Activated naive CD4-positive, alpha-beta T cell treated with anti-CD3 and anti-CD28 coated beads, Interleukin-2, amount 50 U/mL, for 72 hours (primary cell): Measurements from ENCODE around the gene CEP89. TPM values are rescaled to one million over a fixed set of nuclear protein-coding genes. Genes with fewer than 3 reads are reported as not detected.
"Not testable (repeated sequence)": the region's sequence is repeated elsewhere in the genome, so short reads cannot be mapped to it uniquely, and the experiment has no call there.

Experiments used
- ATAC-seq, 2 donors: fragments of 150-1000 bp; cut with Tn5 transposase; 2 replicates each; pipeline ENCODE4 v1.10.0; 2021; ENCODE audit warnings: mild to moderate bottlenecking in 2 of 2, moderate library complexity in 2 of 2
- DNase-seq, 2 donors: peaks; one replicate each; pipeline ENCODE4 v3.0.0; 2021 to 2022; ENCODE audit warnings: low spot score in 2 of 2
- H3K27ac Mint-ChIP-seq, 2 donors: one replicate each; pipeline ENCODE4 v1.8.0; 2022; ENCODE audit warnings: mild to moderate bottlenecking in 2 of 2, mixed read lengths in 2 of 2
- H3K36me3 Mint-ChIP-seq, 2 donors: one replicate each; pipeline ENCODE4 v1.8.0; 2022; ENCODE audit warnings: mixed read lengths in 2 of 2
- H3K9me3 Mint-ChIP-seq, 2 donors: one replicate each; pipeline ENCODE4 v1.8.0; 2022; ENCODE audit warnings: mixed read lengths in 2 of 2
- total RNA-seq, 2 donors: library from RNA; stranded (reverse); gene quantifications; one replicate each; pipeline ENCODE4 v1.2.3, GENCODE V29; 2022

The CEP89 gene
- total RNA-seq, 2 donors from 2014 or later, result 15.3 to 21.3 TPM

DNA sequence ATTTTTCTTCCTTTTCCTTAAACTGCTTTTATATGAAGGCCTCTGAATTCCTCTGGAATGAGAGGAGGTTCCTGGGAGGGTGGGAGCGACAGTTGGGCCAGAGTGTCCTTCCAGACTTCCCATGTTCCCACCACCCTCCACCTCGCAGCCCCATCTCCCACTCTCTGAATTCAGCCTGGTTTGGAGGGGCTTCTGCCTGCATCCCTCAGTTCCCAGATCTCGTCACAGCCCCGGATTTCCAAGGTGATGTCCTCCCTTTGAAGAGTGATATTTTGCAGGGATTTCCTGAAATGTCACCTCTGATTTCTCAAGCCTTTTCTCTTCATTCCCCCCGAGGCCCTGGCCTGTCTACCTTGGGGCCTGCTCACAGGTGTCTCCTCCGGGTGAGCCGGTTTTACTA, 85.5 kb downstream of the CEP89 start:
- no peak for ATAC-seq
- peaks cover 0 to 4% of the 10 kb centered on the region in 2 donors for H3K36me3 Mint-ChIP-seq
- DNase-seq, result no peak
- H3K27ac Mint-ChIP-seq, result no peak overlapping the region
- H3K9me3 Mint-ChIP-seq, result peaks cover 2 to 3% of the 10 kb centered on the region in 2 donors

DNA sequence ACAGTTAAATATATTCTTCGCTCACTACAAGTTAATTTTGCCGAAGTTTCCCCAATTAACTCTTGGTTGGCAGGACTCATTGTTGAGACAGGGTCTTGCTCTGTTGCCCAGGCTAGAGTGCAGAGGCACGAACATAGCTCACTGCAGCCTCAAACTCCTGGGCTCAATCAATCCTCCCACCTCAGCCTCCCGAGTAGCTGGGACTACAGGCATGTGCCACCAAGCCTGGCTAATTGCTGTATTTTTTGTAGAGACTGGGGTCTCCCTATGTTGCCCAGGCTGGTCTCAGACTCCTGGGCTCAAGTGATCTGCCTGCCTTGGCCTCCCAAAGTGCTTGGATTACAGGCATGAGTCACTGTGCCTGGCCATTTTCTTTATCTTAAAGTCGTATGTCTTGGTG, 86.5 kb downstream of the CEP89 start:
- not testable (repeated sequence) for H3K27ac Mint-ChIP-seq, DNase-seq, H3K9me3 Mint-ChIP-seq, ATAC-seq, H3K36me3 Mint-ChIP-seq

DNA sequence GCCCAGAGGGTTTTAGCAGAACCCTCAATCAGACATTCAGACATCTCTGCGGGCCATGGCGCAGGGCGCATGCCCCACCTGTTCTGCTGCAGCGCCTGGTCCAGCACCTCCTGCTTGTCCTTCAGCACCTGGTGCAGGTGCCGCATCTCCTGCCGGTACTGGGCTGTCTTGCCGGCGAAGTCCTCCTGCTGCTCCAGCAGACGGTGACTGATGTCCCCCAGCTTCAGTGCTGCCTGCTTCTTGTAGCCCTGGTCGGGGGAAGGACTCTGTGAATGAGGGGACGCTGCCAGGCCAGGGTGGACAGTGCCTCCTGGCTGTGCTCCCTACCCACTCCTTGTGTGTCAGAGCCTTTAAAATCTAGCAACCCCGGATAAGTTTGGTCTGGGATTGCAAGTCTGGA, 90.0 kb downstream of the CEP89 start:
- peaks cover 0 to 4% of the 10 kb centered on the region in 2 donors for H3K36me3 Mint-ChIP-seq
- H3K9me3 Mint-ChIP-seq, result no peaks in the 10 kb centered on the region
- H3K27ac Mint-ChIP-seq, result no peak overlapping the region
- ATAC-seq (no peak), DNase-seq (no peak)

DNA sequence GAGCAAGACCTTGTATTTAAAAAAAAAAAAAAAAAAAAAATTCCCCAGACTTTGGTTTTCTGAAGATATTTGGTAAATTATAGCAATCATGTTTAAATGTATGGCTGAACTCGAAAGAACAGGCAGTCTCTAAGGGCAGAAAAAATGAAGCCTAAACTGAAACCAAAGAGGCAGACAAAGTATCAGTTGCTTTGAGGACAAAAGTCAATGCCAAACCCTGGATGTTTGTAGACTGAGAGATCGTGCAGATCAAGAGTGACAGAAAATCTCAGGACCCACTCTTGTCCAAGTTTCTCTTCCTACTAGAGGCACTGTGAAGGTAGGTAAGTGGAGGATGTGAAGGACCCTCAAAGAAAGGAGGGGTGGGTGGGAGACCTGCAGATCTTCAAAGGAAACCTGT, 91.1 kb downstream of the CEP89 start:
- H3K36me3 Mint-ChIP-seq, result peaks cover 0 to 4% of the 10 kb centered on the region in 2 donors
- no peak for DNase-seq
- ATAC-seq, result no peak
- H3K9me3 Mint-ChIP-seq, result no peaks in the 10 kb centered on the region
- no peak overlapping the region for H3K27ac Mint-ChIP-seq

DNA sequence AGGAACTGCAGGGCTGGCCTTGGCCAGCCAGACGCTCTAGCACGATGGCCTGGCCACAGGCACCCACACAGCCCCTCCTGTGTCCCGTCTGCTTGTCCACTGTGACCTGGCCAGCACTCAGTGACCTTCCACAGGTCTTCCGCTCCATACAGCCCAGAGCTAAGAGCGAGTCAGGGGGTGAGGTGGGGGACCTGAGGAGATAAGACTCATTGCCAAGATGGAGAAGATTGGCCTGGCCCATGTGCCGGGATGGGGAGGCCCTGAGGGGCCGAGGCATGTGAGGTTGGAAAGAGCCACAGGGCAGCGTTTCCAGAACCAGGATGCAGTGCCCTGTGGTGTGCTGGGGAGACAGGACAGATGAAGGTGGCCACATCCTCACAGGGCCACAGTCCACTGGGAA, 92.0 kb downstream of the CEP89 start:
- peaks cover 0 to 4% of the 10 kb centered on the region in 2 donors for H3K36me3 Mint-ChIP-seq
- ATAC-seq, result no peak
- no peaks in the 10 kb centered on the region for H3K9me3 Mint-ChIP-seq
- H3K27ac Mint-ChIP-seq, result no peak overlapping the region
- no peak for DNase-seq

DNA sequence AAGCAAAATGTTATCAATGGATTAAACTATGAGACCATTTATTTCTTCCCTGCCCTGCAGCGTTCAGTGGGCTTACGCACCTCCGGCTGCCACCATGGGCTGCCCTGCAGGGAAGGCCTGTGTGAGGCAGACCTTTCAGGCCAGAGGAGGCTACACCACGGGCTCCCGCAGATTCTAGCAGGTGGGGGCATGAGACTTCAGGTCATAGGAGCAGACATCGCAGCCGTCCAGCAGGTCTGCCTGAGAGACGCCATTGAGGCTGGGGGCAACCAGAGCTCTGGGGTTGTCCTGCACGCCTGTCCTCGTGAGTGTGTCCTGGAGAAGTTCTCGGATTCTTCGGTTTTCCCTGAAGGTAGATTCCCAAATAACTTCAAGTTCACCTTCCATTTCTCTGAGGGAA, 92.8 kb downstream of the CEP89 start:
- peak overlapping the region in 1 of 2 donors; percentile 14 for H3K27ac Mint-ChIP-seq

DNA sequence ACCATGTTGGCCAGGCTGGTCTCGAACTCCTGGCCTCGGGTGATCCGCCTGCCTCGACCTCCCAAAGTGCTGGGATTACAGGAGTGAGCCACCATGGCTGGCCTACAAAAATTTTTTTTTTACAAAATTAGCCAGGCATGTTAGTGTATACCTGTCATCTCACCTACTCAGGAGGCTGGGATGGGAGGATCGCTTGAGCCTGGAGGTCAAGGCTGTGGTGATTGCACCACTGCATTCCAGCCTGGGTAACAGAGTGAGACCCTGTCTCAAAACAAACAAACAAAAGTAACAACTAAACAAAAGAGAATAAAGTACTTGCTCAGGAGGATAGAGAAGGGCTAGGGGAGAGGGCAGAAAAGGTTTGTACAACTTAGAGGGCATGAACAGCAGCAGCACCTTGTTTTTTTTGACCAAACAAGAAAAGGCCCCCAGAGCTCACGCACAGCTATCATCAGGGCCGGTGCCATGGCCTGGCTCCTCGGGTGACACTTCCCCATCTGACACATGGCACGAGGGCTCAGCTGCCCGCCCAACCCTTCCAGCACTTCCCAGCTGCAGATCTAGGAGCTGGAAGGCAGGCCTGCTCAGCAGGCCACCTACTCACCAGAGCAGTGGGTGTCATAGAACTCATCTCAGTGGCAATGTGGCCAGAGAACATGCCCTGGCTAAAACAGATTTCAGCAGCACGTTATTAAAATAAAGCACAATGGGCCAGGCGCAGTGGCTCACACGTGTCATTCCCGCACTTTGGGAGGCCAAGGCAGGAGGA, 93.6 kb downstream of the CEP89 start:
- Mint-ChIP-seq H3K27ac (no peak overlapping the region), H3K36me3 (peaks cover 0 to 4% of the 10 kb centered on the region in 2 donors), H3K9me3 (no peaks in the 10 kb centered on the region)
- DNase-seq, result peak in 1 of 2 donors; percentile 35
- no peak for ATAC-seq

More for the DNA sequence above, 92.8 kb downstream of the CEP89 start:
- no peak for ATAC-seq
- peaks cover 0 to 4% of the 10 kb centered on the region in 2 donors for H3K36me3 Mint-ChIP-seq
- no peak for DNase-seq
- H3K9me3 Mint-ChIP-seq, result no peaks in the 10 kb centered on the region

DNA sequence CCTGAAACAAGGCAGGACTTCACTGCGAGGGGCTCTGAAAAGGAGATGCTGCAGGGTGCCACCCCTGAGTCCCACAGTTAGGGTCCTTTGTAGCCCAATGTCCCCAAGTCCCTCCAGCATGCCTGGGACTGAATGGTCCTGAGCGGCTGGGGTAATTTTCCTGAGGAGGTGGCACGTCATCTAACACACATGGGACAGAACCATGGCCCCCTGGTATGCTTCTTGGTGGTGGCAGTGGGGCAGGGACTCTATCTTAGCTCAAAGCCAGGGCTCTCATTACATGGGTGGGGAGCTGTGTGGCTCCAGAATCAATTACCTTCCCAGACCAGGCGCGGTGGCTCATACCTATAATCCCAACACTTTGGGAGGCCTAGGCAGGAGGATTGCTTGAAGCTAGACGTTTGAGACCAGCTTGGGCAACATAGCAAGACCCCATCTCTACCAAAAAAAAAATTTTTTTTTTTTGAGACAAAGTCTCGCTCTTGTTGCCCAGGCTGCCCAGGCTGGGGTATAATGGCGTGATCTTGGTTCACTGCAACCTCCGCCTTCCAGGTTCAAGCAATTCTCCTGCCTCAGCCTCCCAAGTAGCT, 94.3 kb downstream of the CEP89 start:
- H3K36me3 Mint-ChIP-seq, result peaks cover 0 to 4% of the 10 kb centered on the region in 2 donors
- DNase-seq, result no peak

DNA sequence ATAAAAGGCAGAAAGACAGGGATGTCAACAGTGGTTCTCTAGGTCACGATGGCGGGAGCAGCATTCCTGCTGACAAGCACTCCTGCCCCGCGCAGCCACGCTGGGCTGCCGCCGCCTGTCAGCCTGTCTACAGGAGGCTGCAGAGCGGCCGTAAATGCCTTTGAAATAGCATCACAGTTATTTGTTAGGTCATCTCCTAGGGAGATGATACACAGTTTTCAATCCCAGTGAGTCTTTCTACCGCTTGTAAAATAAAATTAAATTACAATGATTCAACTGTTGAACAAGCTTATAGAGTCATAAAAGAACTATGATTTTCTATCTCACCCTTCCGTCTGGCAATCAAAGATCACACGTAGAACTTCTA, 94.9 kb downstream of the CEP89 start:
- H3K9me3 Mint-ChIP-seq, result no peaks in the 10 kb centered on the region
- no peak for DNase-seq
- peaks cover 0 to 4% of the 10 kb centered on the region in 2 donors for H3K36me3 Mint-ChIP-seq
- H3K27ac Mint-ChIP-seq, result peak overlapping the region in 1 of 2 donors; percentile 21
- no peak for ATAC-seq

More for the DNA sequence above, 94.3 kb downstream of the CEP89 start:
- Mint-ChIP-seq H3K27ac (no peak overlapping the region), H3K9me3 (no peaks in the 10 kb centered on the region)
- no peak for ATAC-seq

DNA sequence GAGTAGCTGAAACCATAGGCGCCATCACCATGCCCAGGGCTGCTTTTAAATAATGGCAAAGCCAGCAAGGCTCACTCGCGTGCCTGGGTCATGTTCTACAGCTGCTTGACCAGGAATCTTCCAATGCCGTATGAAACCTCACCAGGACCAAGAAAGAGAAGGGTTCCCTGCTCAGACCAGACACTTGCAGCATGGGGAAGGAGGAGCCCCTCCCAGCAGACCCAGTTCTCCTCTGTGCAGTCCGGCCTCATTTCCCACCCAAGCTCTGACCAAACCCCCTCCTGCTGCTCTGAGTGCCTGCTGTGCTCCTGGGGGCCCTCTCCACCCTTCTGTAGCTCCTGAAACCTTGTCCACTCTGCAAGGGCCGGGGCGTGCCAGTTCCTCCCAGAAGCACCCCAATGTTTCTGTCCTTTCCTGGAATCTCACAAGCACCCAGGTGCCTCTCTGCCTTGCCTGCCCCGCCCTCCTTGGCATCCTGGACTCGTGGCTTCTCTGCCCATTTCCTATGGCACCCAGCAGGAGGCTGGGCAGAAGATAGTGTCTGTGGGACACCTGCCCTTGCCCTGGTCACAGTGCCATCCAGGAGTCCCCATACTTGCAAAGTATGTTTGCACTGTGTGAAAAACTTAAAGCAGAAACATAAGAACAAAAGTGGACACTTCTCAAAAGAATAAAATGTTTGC, 95.4 kb downstream of the CEP89 start:
- ATAC-seq (no peak), DNase-seq (no peak)
- peak overlapping the region in 1 of 2 donors; percentile 21 for H3K27ac Mint-ChIP-seq
- H3K9me3 Mint-ChIP-seq, result no peaks in the 10 kb centered on the region
- peaks cover 0 to 4% of the 10 kb centered on the region in 2 donors for H3K36me3 Mint-ChIP-seq

DNA sequence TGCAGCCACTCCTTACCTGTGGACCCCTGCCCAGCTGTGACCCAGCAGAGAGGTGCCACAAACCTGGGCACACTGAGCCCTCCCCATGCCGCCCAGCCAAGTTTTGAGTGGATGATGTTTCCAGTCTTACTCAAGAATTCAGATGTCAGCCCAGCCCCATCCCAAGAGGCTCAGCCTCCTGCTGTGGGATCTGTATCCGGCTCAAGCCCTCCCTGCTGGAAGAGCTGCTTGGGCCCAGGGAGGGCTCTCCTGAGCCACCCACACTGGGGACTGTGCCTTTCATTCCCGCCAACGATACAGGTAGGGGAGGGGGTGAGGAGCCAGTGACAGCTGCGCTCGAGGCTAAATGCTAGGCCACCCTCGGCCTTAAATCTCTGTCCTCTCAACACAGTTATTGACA, 96.3 kb downstream of the CEP89 start:
- Mint-ChIP-seq H3K36me3 (peaks cover 0 to 4% of the 10 kb centered on the region in 2 donors), H3K27ac (no peak overlapping the region), H3K9me3 (no peaks in the 10 kb centered on the region)
- DNase-seq (no peak), ATAC-seq (no peak)

DNA sequence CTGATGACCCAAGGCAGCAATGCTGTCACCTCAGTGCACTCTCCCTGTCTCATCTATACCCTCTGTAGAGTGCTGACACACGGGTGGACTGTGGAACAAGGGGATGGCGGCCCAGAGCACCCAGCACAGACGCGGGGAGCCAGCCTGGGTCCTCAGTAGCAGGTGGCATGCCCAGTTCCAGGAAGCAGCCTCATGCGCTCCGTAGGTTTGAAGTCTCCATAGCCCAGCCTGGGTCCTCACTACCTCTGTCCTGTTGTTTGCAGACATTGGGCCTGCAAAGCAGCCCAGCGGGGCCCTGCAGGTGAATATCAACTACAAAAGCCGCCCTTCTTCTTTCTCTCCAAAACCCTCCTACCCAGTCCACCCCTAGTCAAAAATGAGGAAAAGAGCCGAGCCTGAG, 97.2 kb downstream of the CEP89 start:
- Mint-ChIP-seq H3K36me3 (peaks cover 0 to 4% of the 10 kb centered on the region in 2 donors), H3K27ac (no peak overlapping the region), H3K9me3 (no peaks in the 10 kb centered on the region)
- ATAC-seq (no peak), DNase-seq (no peak)

DNA sequence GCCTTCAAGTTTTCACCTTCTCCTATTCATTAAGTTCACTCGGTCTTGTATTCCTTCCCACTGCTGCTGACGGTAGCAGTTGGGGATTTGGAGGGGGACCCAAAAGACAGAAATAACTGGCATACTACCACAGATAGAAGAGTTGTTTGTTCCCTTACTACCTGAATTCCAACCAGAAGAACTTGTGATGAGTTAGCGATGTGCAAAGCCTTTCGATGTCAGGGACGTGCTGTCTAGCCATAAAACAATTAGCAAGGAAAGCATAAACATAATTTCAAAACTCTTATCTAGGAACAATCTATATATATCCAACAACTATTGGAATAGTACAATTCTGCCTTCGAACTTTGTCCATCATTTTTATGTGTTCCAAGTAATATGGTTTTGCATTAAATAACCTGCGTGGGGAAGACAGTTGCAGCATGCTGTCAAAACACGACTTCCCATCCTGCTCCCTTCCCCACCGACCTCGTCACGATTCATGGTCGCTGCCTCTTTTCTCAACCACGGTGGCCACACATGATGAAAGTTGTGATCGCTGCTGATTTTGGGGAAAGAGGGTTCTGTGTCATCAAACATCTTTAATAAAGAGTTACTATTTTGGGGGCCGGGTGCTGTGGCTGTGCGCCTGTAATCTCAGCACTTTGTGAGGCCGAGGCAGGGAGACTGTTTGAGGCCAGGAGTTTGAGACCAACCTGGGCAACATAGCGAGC, 98.4 kb downstream of the CEP89 start:
- Mint-ChIP-seq H3K27ac (no peak overlapping the region), H3K9me3 (no peaks in the 10 kb centered on the region), H3K36me3 (peaks cover 0 to 3% of the 10 kb centered on the region in 2 donors)
- DNase-seq (no peak), ATAC-seq (no peak)

DNA sequence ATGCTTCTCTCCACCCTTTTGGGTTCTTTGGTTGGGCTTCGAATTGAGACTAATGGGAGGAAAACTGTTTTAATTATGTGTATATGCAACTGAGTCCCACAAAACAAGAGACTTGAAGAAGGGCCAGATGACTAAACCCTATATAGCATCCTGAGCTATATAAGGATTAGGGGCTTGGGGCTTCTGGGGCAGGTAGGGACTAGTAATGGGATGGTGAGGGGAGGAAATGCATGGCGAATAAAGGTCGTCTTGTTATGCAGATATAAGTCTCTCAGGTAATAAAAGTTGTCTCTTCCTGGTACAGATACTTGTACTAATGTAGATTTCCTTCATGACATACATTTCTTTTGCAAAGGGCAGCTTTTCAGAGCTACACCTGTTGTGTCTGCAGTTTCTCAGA, 99.4 kb downstream of the CEP89 start:
- no peaks in the 10 kb centered on the region for H3K9me3 Mint-ChIP-seq
- ATAC-seq, result no peak
- no peak overlapping the region for H3K27ac Mint-ChIP-seq
- no peaks in the 10 kb centered on the region for H3K36me3 Mint-ChIP-seq
- DNase-seq, result no peak

DNA sequence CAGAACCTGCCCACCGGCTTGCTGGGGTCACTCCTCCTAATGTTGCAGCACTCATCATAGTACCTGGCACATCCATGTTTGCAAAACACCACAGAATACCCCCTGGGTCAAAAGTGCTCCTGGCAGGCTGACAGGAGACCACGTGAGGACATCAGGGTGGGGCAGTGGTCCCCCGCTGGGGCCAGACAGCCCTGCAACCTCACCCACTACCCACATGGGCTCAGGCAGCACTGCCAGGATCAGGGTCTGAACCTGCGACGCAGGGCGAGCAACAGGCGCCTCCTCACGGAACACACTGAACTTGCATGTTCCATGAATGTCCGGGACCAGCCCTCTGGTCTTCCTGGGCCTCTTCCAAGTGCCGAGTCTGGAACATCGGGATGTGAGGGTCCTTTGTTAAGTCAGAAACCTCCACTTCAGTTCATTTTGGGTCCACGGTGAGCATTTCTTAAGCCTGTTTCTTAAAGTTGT, 100.7 kb downstream of the CEP89 start:
- no peaks in the 10 kb centered on the region for H3K36me3 Mint-ChIP-seq
- no peak overlapping the region for H3K27ac Mint-ChIP-seq
- ATAC-seq, result no peak
- no peak for DNase-seq
- H3K9me3 Mint-ChIP-seq, result no peaks in the 10 kb centered on the region

DNA sequence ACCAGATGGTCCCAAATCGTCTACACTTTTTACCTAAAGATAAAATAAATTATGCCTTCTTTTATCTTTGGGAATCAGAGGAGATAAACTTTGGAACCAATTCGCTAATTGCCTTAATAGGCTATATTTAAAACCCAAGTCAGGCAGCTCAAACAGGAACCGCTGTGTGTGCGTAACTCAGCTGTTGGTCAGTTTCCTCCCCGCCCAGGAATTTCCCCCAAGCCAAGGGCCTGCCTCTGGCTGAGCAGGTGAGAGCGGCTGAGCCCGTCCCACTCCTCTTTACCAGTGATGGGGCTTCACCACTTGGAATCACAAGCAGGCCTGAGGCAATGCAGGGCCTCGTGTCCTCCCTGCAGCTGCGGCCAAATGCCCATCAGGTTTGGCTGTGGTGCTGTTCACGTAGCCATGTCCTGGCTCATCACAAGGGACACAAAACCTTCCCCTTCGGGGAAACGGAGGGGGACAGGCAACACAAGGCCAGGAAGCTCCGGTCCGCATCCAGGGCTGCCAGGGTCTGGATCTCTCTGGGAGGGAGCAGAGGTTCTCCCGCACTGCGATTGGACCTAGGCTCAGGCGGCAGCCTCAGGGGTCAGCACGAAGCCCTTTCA, 101.7 kb downstream of the CEP89 start:
- peak in 1 of 2 donors; percentile 44 for DNase-seq
- Mint-ChIP-seq H3K36me3 (no peaks in the 10 kb centered on the region), H3K27ac (no peak overlapping the region), H3K9me3 (no peaks in the 10 kb centered on the region)
- ATAC-seq, result no peak
